DOHH2 (cell line): ENCODE data around the gene RER1.

Experiments
- H3F3A ChIP-seq: fragments of 200-600 bp; sonication (generic), shearing (Covaris generic); 2 replicates; pipeline ENCODE4 v1.6.0; 2016; ENCODE audit warnings: antibody characterized with exemption, mild to moderate bottlenecking; ENCODE audit not compliant: control insufficient read depth, insufficient read depth
- H3K27ac ChIP-seq: fragments of 200-600 bp; sonication (generic); 2 replicates; pipeline ENCODE4 v1.5.1; 2014; ENCODE audit warnings: low read depth, mild to moderate bottlenecking, low read length, moderate library complexity
- H3K27me3 ChIP-seq: fragments of 200-600 bp; sonication (generic); 2 replicates; pipeline ENCODE4 v1.6.1; 2014; ENCODE audit warnings: mild to moderate bottlenecking, low read length, mixed read lengths; ENCODE audit not compliant: control insufficient read depth
- H3K36me3 ChIP-seq: fragments of 200-600 bp; sonication (generic); 2 replicates; pipeline ENCODE4 v1.6.1; 2014; ENCODE audit warnings: mild to moderate bottlenecking, low read length, moderate library complexity, mixed read lengths; ENCODE audit not compliant: control insufficient read depth
- H3K4me1 ChIP-seq: fragments of 200-600 bp; sonication (generic); 2 replicates; pipeline ENCODE4 v1.6.1; 2014; ENCODE audit warnings: mild to moderate bottlenecking, low read length, mixed read lengths; ENCODE audit not compliant: control insufficient read depth
- H3K4me2 ChIP-seq: fragments of 200-600 bp; sonication (generic); 2 replicates; pipeline ENCODE4 v1.6.0; 2014; ENCODE audit warnings: mild to moderate bottlenecking, low read length, moderate library complexity
- H3K4me3 ChIP-seq: fragments of 200-600 bp; sonication (generic); 2 replicates; pipeline ENCODE4 v1.5.1; 2014; ENCODE audit warnings: mild to moderate bottlenecking, low read length, mixed read lengths
- H3K79me2 ChIP-seq: fragments of 200-600 bp; sonication (generic); 2 replicates; pipeline ENCODE4 v1.6.1; 2014; ENCODE audit warnings: mild to moderate bottlenecking, low read length, mixed read lengths; ENCODE audit not compliant: control insufficient read depth
- H3K9me2 ChIP-seq: fragments of 200-600 bp; sonication (generic); replicated peaks from 2 replicates; pipeline ENCODE4 v1.6.1; 2014; ENCODE audit warnings: mild to moderate bottlenecking, low read length, mixed read lengths; ENCODE audit not compliant: control insufficient read depth
- H3K9me3 ChIP-seq: fragments of 200-600 bp; sonication (generic); 2 replicates; pipeline ENCODE4 v1.6.1; 2014; ENCODE audit warnings: antibody characterized with exemption, low read length, mixed read lengths; ENCODE audit not compliant: control insufficient read depth, insufficient read depth
- H4K20me1 ChIP-seq: fragments of 200-600 bp; sonication (generic); 2 replicates; pipeline ENCODE4 v1.6.0; 2014; ENCODE audit warnings: low read depth, mild to moderate bottlenecking, antibody characterized with exemption, low read length, moderate library complexity; ENCODE audit not compliant: control insufficient read depth, insufficient read depth
- EZH2phosphoT487 ChIP-seq: fragments of 200-600 bp; sonication (generic); IDR thresholded peaks from 2 replicates; pipeline ENCODE4 v1.6.1; 2017; ENCODE audit warnings: borderline replicate concordance, mild to moderate bottlenecking, antibody characterized with exemption, low read length, moderate library complexity, mixed read lengths
- TF ChIP-seq, protein P1 (sequence below): fragments of 200-600 bp; sonication (generic); IDR thresholded peaks from one replicate; pipeline ENCODE4 v1.5.1; 2014; ENCODE audit warnings: antibody characterized with exemption, mild to moderate bottlenecking, low read depth, low read length; ENCODE audit not compliant: poor library complexity, severe bottlenecking

RER1 gene

DNA sequence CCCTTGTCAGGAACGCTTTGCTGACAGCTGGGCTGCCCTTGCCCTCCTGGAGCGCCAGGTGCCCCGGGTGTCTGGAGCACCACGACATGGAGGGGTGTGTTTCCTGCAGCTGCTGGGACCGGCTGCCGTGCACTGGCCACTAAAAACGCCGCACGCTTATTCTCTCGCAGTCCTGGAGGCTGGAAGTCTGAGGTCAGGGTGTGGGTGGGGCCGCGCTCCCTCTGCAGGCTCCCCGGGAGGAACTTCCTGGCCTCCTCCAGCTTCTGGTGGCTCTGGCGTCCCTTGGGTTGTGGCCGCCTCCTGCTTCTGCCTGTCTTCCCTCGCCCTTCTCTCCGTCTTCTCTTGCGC, 56.4 kb downstream of the RER1 start:
- Histone ChIP-seq H4K20me1 (no peaks in the 10 kb centered on the region), H3K4me1 (no peaks in the 10 kb centered on the region), H3K9me3 (no peaks in the 10 kb centered on the region), H3K27ac (no peak overlapping the region), H3K4me3 (no peak overlapping the region), H3K79me2 (no peaks in the 10 kb centered on the region), H3K4me2 (no peak overlapping the region), H3F3A (no peaks in the 10 kb centered on the region), H3K36me3 (no peaks in the 10 kb centered on the region), H3K27me3 (no peaks in the 10 kb centered on the region), H3K9me2 (no peaks in the 10 kb centered on the region)
- TF ChIP-seq, protein P1, sequence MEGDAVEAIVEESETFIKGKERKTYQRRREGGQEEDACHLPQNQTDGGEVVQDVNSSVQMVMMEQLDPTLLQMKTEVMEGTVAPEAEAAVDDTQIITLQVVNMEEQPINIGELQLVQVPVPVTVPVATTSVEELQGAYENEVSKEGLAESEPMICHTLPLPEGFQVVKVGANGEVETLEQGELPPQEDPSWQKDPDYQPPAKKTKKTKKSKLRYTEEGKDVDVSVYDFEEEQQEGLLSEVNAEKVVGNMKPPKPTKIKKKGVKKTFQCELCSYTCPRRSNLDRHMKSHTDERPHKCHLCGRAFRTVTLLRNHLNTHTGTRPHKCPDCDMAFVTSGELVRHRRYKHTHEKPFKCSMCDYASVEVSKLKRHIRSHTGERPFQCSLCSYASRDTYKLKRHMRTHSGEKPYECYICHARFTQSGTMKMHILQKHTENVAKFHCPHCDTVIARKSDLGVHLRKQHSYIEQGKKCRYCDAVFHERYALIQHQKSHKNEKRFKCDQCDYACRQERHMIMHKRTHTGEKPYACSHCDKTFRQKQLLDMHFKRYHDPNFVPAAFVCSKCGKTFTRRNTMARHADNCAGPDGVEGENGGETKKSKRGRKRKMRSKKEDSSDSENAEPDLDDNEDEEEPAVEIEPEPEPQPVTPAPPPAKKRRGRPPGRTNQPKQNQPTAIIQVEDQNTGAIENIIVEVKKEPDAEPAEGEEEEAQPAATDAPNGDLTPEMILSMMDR, result no peak
- no peak for TF ChIP-seq EZH2phosphoT487

DNA sequence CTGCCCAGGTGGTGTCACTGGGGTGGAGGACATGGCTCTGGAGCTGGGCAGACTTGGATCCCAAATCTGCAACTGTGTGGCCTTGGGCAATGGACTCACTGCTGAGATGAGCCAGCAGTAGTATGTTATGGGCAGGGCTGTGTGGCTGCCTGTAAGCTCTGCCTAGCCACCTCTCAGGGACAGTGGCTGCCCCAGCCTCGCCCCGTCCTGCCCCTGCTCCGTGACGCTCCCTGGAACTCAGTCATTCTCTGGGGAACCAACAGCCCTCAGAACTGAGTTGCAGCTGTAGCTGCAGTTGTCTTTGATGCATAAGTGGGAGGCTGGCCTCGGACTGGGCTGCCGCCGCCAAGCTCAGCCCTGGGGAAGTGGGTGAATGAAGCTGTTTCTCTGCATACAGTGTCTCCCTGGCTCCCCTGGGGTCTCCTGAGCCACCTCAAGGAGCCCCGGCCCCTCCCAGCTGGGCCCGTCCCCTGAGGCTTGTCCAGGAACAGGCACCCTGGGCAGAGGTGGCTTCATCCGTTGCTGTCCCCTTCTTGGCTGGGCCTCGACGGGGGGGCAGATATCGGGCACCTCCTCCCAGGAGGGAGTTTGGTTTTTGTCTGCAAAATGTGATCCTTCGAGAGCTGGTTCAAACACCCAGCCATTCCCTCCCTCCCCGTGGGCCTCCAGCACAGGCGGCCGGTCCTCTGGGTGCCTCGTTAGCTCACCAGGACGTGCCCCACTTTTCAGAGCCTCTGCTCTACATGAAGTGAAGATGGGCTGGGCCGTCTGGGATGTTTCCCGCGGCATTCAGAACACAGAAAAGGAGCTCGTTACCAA, 58.2 kb downstream of the RER1 start:
- TF ChIP-seq EZH2phosphoT487, result no peak
- Histone ChIP-seq H3K36me3 (no peaks in the 10 kb centered on the region), H3K9me3 (no peaks in the 10 kb centered on the region), H4K20me1 (no peaks in the 10 kb centered on the region), H3K27me3 (no peaks in the 10 kb centered on the region), H3K4me3 (no peak overlapping the region), H3K79me2 (no peaks in the 10 kb centered on the region), H3K9me2 (no peaks in the 10 kb centered on the region), H3K4me2 (no peak overlapping the region), H3F3A (no peaks in the 10 kb centered on the region), H3K27ac (no peak overlapping the region), H3K4me1 (no peaks in the 10 kb centered on the region)

DNA sequence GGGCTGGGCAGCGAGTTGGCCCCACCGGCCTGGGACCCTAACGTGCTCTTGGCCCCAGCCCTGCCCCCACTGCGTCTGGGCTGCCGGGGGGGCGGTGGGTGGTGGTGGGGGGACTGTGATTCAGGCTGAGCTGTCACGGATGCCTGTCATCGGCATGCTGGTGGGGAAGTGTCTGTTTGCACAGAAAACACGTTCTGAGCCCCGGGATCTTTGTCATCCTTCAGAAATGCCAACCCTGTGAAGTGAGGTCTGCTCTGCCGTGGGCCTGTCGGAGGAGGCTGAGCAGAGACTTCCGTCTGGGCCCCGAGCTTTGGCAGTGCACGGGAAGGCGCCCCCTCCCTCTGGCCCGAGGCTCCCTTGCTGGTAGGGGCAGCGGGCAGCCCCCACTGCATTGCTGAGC, 60.1 kb downstream of the RER1 start:
- no peaks in the 10 kb centered on the region for H3K9me2 ChIP-seq
- H4K20me1 ChIP-seq, result no peaks in the 10 kb centered on the region
- no peak overlapping the region for H3K27ac ChIP-seq
- no peaks in the 10 kb centered on the region for H3K36me3 ChIP-seq
- H3K4me2 ChIP-seq, result no peak overlapping the region
- H3K79me2 ChIP-seq, result no peaks in the 10 kb centered on the region
- TF ChIP-seq, protein P1, result no peak
- no peak for TF ChIP-seq EZH2phosphoT487
- no peaks in the 10 kb centered on the region for H3F3A ChIP-seq
- H3K4me3 ChIP-seq, result no peak overlapping the region
- H3K4me1 ChIP-seq, result no peaks in the 10 kb centered on the region
- H3K27me3 ChIP-seq, result no peaks in the 10 kb centered on the region
- H3K9me3 ChIP-seq, result no peaks in the 10 kb centered on the region

DNA sequence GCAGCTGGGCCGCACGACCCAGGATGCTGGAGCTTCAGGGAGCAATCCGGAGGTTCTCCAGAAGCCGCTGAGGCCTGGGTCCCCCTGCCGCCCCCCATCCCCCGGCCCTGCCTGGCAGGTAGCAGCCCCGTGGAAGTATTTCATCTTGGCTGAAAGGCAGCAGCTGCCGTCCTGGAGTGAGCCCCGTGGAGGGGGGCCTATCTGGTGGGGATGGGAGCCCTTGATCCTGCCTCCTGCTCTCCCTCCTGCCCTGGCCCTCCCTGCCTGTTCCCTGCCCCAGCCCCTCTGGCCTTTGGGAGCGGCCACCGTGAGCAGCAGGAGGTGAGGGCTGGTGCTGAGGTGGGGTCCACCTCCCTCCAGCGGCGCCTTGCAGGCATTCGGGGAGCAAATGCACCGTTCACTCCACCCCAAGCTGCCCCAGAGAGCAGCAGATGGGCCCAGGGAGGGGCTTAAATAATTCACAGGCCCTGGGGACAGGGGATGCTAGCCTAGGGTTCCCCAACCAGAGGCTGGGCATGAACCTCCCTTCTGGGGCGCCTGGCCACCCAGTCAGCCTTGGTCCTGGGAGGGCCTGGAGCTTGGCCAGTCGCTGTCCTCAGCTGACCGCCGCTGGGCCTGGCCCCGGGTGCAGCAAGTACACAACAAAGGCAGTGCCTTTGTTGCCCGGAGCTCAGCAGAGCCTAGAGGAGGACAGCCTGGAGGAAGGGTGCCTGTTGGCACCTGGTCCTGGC, 60.7 kb downstream of the RER1 start:
- Histone ChIP-seq H3K9me2 (no peaks in the 10 kb centered on the region), H3K27me3 (no peaks in the 10 kb centered on the region), H4K20me1 (no peaks in the 10 kb centered on the region)

More for the DNA sequence above, 60.7 kb downstream of the RER1 start:
- Histone ChIP-seq H3K36me3 (no peaks in the 10 kb centered on the region), H3F3A (no peaks in the 10 kb centered on the region), H3K9me3 (no peaks in the 10 kb centered on the region), H3K79me2 (no peaks in the 10 kb centered on the region), H3K4me2 (no peak overlapping the region), H3K4me1 (no peaks in the 10 kb centered on the region), H3K27ac (no peak overlapping the region), H3K4me3 (no peak overlapping the region)
- TF ChIP-seq, protein P1, result no peak
- no peak for TF ChIP-seq EZH2phosphoT487
